ENCODE results near the gene MYO15B. TPM values are rescaled to one million over a fixed set of nuclear protein-coding genes. Genes with fewer than 3 reads are reported as not detected.

MYO15B gene
- total RNA-seq, 2 donors from 2014 or later: 210 to 462 TPM

DNA sequence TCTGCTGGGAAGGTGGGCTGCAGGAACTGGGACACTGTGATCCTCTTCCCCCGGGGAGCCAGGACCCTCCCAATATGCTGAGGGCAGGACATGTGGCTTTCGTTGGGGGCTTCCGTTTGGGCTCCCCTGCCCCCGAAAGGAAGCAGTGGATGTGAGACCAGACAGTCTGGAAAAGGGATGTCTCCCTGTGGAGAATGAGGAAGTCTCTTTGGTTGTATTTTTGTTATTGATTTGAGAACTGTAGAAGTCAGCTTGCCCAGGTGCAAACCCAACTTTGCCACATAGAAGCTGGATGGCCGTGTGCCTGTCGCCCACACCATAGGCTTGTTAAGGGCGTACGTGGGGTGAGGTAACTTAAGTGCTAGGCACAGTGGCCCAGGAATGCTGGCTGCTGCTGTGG lies 43.4 kb upstream of the MYO15B start:
- Histone ChIP-seq H3K27ac (no peak overlapping the region), H3K9me3 (no peaks in the 10 kb centered on the region), H3K9ac (ENCODE audit: low read depth in 2 of 2, low read length in 2 of 2) (peak overlapping the region; percentile 60 to 82), H3K4me1 (peaks cover 26% of the 10 kb centered on the region), H3K36me3 (no peaks in the 10 kb centered on the region), H3K4me3 (no peak overlapping the region), H3K27me3 (no peaks in the 10 kb centered on the region)
- no peak for DNase-seq
- intact Hi-C loops (cut with DNase I): no loop called here
- TF ChIP-seq CTCF (IDR thresholded peaks at IDR 0.05): no peak

GRCh38 chr17:75546181-75546580 lies 41.4 kb upstream of the MYO15B start:
- intact Hi-C loops (cut with DNase I): no loop called here
- TF ChIP-seq CTCF (IDR thresholded peaks at IDR 0.05): no peak
- H3K27ac ChIP-seq: peak overlapping the region; percentile 27
- no peak overlapping the region for H3K4me3 ChIP-seq
- no peaks in the 10 kb centered on the region for H3K27me3 ChIP-seq
- H3K9ac ChIP-seq (ENCODE audit: low read depth in 2 of 2, low read length in 2 of 2): peak overlapping the region in 1 of 2 donors; percentile 43
- no peaks in the 10 kb centered on the region for H3K36me3 ChIP-seq
- peaks cover 15% of the 10 kb centered on the region for H3K4me1 ChIP-seq
- DNase-seq: no peak
- no peaks in the 10 kb centered on the region for H3K9me3 ChIP-seq

DNA sequence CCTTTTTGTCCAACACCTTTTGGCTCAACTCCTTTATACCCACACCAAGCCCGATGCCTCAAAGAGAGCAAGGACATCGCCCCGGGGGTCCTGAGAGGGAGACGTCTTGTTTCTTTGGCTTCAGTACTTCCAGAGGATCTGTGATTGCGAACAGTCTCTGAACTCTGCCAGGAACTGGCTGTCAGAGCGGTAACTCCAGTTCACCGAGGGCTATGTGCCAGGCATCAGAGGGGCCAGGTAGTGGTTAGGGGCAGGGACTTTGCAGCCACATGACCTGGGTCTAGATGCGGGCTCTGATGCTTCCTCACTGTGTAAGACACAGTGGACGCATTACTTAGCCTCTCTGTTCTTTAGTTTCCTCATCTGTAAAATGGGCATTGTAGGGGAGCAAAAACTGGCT lies 40.5 kb upstream of the MYO15B start:
- Histone ChIP-seq H3K9ac (ENCODE audit: low read depth in 2 of 2, low read length in 2 of 2) (no peak overlapping the region), H3K4me1 (peaks cover 15% of the 10 kb centered on the region), H3K27ac (peak overlapping the region; percentile 93), H3K9me3 (no peaks in the 10 kb centered on the region), H3K27me3 (no peaks in the 10 kb centered on the region), H3K4me3 (no peak overlapping the region), H3K36me3 (no peaks in the 10 kb centered on the region)
- no peak for TF ChIP-seq CTCF (IDR thresholded peaks at IDR 0.05)
- no peak for DNase-seq
- intact Hi-C loops (cut with DNase I): no loop called here

GRCh38 chr17:75548813-75549212 lies 38.8 kb upstream of the MYO15B start:
- Histone ChIP-seq H3K4me3 (no peak overlapping the region), H3K9me3 (no peaks in the 10 kb centered on the region), H3K27me3 (no peaks in the 10 kb centered on the region), H3K9ac (ENCODE audit: low read depth in 2 of 2, low read length in 2 of 2) (peak overlapping the region; percentile 20 to 65), H3K27ac (peak overlapping the region; percentile 93), H3K4me1 (peaks cover 9% of the 10 kb centered on the region), H3K36me3 (no peaks in the 10 kb centered on the region)
- DNase-seq: no peak
- TF ChIP-seq CTCF (IDR thresholded peaks at IDR 0.05): no peak
- intact Hi-C loops (cut with DNase I): no loop called here

DNA sequence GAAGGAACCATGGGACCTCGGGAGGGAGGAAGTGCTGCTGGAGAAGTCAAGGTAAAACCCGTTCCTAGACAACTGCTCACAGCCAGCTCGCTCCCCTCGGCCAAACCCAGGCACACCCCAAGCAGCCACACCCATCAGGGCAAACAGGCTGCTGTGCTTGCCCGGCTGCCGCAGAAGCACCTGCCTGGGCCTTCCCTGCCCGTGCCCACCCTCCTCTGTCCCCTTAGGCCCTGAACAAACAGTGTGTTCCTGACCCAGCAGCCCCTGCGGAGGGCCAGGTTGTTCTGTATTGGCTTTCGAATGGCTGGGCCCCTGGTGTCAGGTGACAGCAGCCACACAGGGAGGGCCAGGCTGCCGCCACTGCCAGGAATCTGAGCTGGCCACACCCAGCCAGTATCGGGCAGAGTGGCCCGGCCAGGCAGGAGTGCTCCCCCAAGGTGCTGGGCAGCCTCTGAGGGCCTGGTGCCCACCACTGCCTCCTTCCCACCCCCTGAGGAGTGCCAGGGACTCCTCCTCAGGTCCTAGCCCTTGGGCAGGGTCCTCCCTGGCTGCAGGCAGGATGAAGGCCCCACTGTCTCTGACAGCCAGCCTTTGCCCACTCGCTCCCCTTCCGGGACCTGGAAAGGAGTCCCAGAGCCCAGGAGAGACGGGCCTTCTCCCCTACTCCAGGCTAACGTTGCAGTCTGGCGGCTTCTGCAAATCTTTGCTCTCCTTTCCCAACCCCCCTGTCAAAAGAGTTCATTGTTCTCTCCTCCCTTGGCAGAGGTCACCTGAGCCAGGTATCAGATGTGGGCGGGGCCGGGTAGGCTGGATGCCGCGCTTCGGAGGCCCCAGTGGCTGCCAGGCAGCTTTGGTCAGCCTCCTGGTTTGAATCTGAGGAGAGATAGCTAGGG lies 38.1 kb upstream of the MYO15B start:
- intact Hi-C loops (cut with DNase I): no loop called here
- Histone ChIP-seq H3K4me1 (peaks cover 3% of the 10 kb centered on the region), H3K27ac (peak overlapping the region; percentile 93), H3K4me3 (no peak overlapping the region), H3K36me3 (no peaks in the 10 kb centered on the region), H3K9me3 (no peaks in the 10 kb centered on the region), H3K27me3 (no peaks in the 10 kb centered on the region), H3K9ac (ENCODE audit: low read depth in 2 of 2, low read length in 2 of 2) (peak overlapping the region; percentile 80 to 91)
- no peak for TF ChIP-seq CTCF (IDR thresholded peaks at IDR 0.05)
- peak; percentile 93 for DNase-seq

All from colonic mucosa (tissue), 4 donors.